Thyroid gland (tissue), 4 donors: ENCODE data around the gene INMT. TPM values are rescaled to one million over a fixed set of nuclear protein-coding genes. Genes with fewer than 3 reads are reported as not detected.

Experiments
- DNase-seq, 2 donors: peaks; one replicate each; pipeline ENCODE4 v3.0.0-alpha.2; 2019
- H3K27ac ChIP-seq, 3 donors: fragments of 200-600 bp; sonication (generic); 1 replicate in 2 of 3; 2 replicates in 1 of 3; pipeline ENCODE4 v1.5.1; 2016 to 2019; ENCODE audit warnings: mild to moderate bottlenecking in 1 of 3, moderate library complexity in 1 of 3
- H3K27me3 ChIP-seq: fragments of 200-600 bp; sonication (generic); one replicate; pipeline ENCODE4 v1.5.1; 2019
- H3K36me3 ChIP-seq, 2 donors: fragments of 200-600 bp; sonication (generic); one replicate each; pipeline ENCODE4 v1.5.1; 2016 to 2019
- H3K4me1 ChIP-seq, 2 donors: fragments of 200-600 bp; sonication (generic); one replicate each; pipeline ENCODE4 v1.5.1; 2017 to 2019
- H3K4me3 ChIP-seq, 3 donors: fragments of 200-600 bp; sonication (generic); replicated peaks in 1 of 3; 1 replicate in 2 of 3; 2 replicates in 1 of 3; pipeline ENCODE4 v1.5.1; 2016; ENCODE audit warnings: mild to moderate bottlenecking in 1 of 3
- H3K9me3 ChIP-seq: fragments of 200-600 bp; sonication (generic); one replicate; pipeline ENCODE4 v1.5.1; 2017
- CTCF ChIP-seq, 6 experiments: fragments of 200-600 bp in 3 of 6; fragments of 450-650 bp in 3 of 6; sonication (generic) in 3 of 6; IDR thresholded peaks; one replicate each; pipeline ENCODE4 v1.5.1; 2016 to 2019; ENCODE audit warnings: antibody characterized with exemption in 6 of 6, mild to moderate bottlenecking in 2 of 6, inconsistent platforms in 1 of 6, moderate library complexity in 1 of 6
- POLR2A ChIP-seq, 2 donors: fragments of 450-650 bp; IDR thresholded peaks; one replicate each; pipeline ENCODE4 v1.6.1; 2017; ENCODE audit warnings: antibody characterized with exemption in 2 of 2, mild to moderate bottlenecking in 2 of 2, moderate library complexity in 1 of 2
- WGBS, 2 donors: methylation state at CpG; one replicate each; pipeline ENCODE4 v1.1.5; 2017; 5-methylcytosine and 5-hydroxymethylcytosine counted together
- intact Hi-C: fragments of 100-400 bp; cut with DNase I; formaldehyde crosslinking; loops from one replicate; pipeline ENCODE4 v1.15.1; 2023
- total RNA-seq, 4 donors: library from RNA; depleted of rRNA; stranded (reverse); fragments of >200 nt; gene quantifications; one replicate each; pipeline ENCODE4 v1.2.3, GENCODE V29; 2016

The INMT gene
- total RNA-seq, 4 donors from 2014 or later, result 19.9 to 47.3 (median 30.1) TPM

DNA sequence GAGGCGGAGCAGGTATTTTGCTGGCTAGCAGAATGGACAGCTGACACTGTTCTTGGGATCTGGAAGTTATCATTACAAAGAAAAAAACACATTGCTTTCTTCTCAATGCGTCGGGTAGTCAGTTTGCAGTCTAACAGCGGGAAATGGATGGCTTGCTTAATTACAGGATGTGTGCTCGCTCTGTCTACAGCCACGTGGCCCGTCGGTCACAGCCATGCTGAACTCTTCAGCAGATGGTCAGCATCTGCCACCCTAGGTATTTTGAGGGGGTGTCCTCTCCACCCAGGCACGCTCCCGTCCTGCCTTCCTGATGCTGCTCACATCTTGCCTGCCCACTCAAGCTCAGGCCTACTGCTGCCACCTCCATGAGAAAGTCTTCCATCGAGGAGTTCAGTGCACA, 20.4 kb upstream of the INMT start:
- DNase-seq, result no peak
- intact Hi-C loops, result no loop called here
- no peak for TF ChIP-seq POLR2A (IDR thresholded peaks at IDR 0.05)
- no peak for TF ChIP-seq CTCF (IDR thresholded peaks at IDR 0.05)
- Histone ChIP-seq H3K36me3 (no peaks in the 10 kb centered on the region), H3K27ac (no peak overlapping the region), H3K4me3 (no peak overlapping the region), H3K4me1 (no peaks in the 10 kb centered on the region), H3K9me3 (no peaks in the 10 kb centered on the region), H3K27me3 (no peaks in the 10 kb centered on the region)
- 74 to 82% methylated on average over 11 of the region's 11 CpGs for WGBS, 2 donors

DNA sequence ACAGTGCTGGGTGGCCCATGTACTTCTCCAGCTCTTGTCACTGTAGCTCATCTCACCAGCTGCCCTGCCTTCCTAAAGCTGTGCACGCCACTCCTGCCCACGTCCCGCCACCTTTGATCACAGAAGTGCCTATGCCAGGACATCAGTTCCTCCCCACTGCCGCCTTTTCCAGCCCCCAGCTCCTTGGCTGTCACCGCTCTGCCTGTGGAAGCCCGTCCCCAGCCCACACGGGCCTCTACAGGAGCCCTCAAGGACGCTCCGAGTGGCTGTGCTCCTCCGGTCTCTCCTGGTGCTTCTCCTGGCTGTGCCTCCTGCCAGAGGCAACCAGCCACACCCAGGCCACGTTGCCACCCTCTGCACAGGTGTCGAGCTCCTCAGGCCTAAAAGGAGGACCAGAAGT, 19.3 kb upstream of the INMT start:
- Histone ChIP-seq H3K27ac (no peak overlapping the region), H3K27me3 (no peaks in the 10 kb centered on the region), H3K36me3 (no peaks in the 10 kb centered on the region), H3K4me3 (no peak overlapping the region), H3K4me1 (no peaks in the 10 kb centered on the region), H3K9me3 (no peaks in the 10 kb centered on the region)
- DNase-seq, result no peak
- no peak for TF ChIP-seq POLR2A (IDR thresholded peaks at IDR 0.05)
- no peak for TF ChIP-seq CTCF (IDR thresholded peaks at IDR 0.05)
- intact Hi-C loops, result no loop called here
- 74 to 84% methylated on average over 11 to 12 of the region's 12 CpGs for WGBS, 2 donors

- no peak overlapping the region for H3K27ac ChIP-seq
- H3K9me3 ChIP-seq, result no peaks in the 10 kb centered on the region
- no peak overlapping the region for H3K4me3 ChIP-seq
- DNase-seq, result no peak
- intact Hi-C loops, result no loop called here
- TF ChIP-seq POLR2A (IDR thresholded peaks at IDR 0.05), result no peak
- no peak for TF ChIP-seq CTCF (IDR thresholded peaks at IDR 0.05)
- H3K27me3 ChIP-seq, result no peaks in the 10 kb centered on the region
- no peaks in the 10 kb centered on the region for H3K36me3 ChIP-seq
- WGBS, 2 donors, result 94 to 96% methylated on average over 5 to 6 of the region's 6 CpGs
- H3K4me1 ChIP-seq, result no peaks in the 10 kb centered on the region
Observed at GRCh38 chr7:30733216-30733615, 18.7 kb upstream of the INMT start.

DNA sequence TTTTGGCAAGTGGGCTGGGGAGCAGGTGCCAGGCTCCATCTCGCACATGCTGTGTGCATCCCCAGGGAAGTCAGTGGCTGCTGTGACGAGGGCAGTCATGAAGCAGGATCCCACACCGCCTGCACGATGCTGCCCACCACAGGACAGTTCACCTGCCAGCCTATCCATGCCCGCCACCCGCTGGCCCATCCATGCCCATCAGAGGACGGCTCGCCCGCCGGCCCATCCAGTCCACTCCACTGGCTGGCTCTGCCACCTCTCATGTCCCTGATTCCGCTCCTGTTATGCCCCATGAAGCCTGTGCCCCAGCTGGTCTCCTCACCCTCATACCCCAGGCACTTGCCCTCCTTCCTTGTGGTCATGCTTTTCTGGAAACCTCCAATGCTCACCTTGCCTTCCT, 18.2 kb upstream of the INMT start:
- Histone ChIP-seq H3K36me3 (no peaks in the 10 kb centered on the region), H3K27me3 (no peaks in the 10 kb centered on the region), H3K4me3 (no peak overlapping the region), H3K4me1 (no peaks in the 10 kb centered on the region), H3K9me3 (no peaks in the 10 kb centered on the region), H3K27ac (no peak overlapping the region)
- intact Hi-C loops, result no loop called here
- no peak for TF ChIP-seq POLR2A (IDR thresholded peaks at IDR 0.05)
- DNase-seq, result no peak
- WGBS, 2 donors, result 94 to 95% methylated on average over 8 to 11 of the region's 11 CpGs

DNA sequence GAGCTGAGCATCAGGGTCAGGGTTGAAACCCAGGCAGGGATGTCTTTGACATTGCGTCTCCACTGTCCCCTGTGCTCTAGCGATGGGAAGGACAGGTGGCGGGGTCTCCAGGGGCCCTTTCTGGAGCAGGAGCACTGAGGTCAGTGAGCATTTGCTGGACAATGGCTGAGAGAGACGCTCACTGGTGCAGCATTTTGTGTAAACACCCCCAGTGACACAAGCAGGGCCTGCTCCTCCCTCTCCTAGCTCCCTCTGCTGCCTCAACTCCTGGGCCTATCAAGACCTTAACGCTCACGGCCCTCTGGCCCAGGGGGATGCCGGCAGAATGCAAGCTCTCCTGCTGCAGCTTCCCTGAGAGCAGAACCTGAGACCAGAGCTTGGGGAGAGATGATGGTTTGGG, 17.4 kb upstream of the INMT start:
- Histone ChIP-seq H3K4me1 (no peaks in the 10 kb centered on the region), H3K36me3 (no peaks in the 10 kb centered on the region), H3K9me3 (no peaks in the 10 kb centered on the region), H3K4me3 (no peak overlapping the region), H3K27me3 (no peaks in the 10 kb centered on the region), H3K27ac (no peak overlapping the region)
- whole genome bisulfite sequencing, 2 donors, result 60 to 73% methylated on average over 4 to 7 of the region's 7 CpGs
- no peak for DNase-seq
- intact Hi-C loops, result no loop called here
- TF ChIP-seq CTCF (IDR thresholded peaks at IDR 0.05), result no peak

DNA sequence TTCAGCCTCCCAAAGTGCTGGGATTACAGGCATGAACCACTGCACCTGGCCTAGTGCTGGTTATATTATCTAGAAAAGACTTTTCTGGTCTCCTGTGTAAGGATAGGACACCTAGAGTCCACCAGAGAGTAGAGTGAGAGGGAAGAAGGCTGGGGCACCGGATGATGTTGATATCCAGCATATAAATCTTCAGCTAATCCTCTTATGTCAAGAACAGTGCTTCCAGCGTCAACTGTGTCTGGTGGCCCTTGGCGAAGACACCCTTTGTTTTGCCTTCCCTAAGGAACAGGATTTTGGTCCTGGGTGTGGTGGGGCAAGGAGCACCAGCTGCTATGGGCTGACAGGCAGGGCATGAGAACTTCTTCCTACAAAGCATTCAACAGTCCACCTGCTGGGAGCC, 16.3 kb upstream of the INMT start:
- H3K36me3 ChIP-seq, result no peaks in the 10 kb centered on the region
- 91 to 93% methylated on average over 3 of the region's 3 CpGs for WGBS, 2 donors
- no peaks in the 10 kb centered on the region for H3K9me3 ChIP-seq
- H3K27me3 ChIP-seq, result no peaks in the 10 kb centered on the region
- no peak for DNase-seq
- intact Hi-C loops, result no loop called here
- TF ChIP-seq CTCF (IDR thresholded peaks at IDR 0.05) (no peak), POLR2A (IDR thresholded peaks at IDR 0.05) (no peak)
- H3K4me3 ChIP-seq, result no peak overlapping the region
- H3K4me1 ChIP-seq, result peaks cover 0 to 4% of the 10 kb centered on the region in 2 donors
- H3K27ac ChIP-seq, result no peak overlapping the region
